Measurements from ENCODE around the gene ZNF860. TPM values are rescaled to one million over a fixed set of nuclear protein-coding genes. Genes with fewer than 3 reads are reported as not detected.

ZNF860 gene
- 0.33 TPM for total RNA-seq (2013)
- polyA plus RNA-seq = not detected
- 0.56 TPM in 1 of 2 replicates, not detected in the other for polyA minus RNA-seq
- 0 to 0.92 (median 0.12) reads per million in 11 experiments for total RNA-seq

- Histone ChIP-seq H3K9ac (ENCODE audit: insufficient read depth, low read length, poor library complexity, severe bottlenecking) (peak within 1 kb of the TSS; percentile 50), H3K27me3 (ENCODE audit: control insufficient read depth in 2 of 2, insufficient read depth in 2 of 2, low read length in 2 of 2) (peaks cover 45 to 57% of the 10 kb centered on the region in 2 donors), H3K79me2 (ENCODE audit: insufficient read depth, low read length) (no peaks in the 10 kb centered on the region), H3K27ac (ENCODE audit: low read depth in 1 of 2, low read length in 2 of 2) (no peak within 1 kb of the TSS), H3K4me3 (replicated peaks in 1 of 3; ENCODE audit: low read depth in 2 of 3, low read length in 3 of 3) (peak within 1 kb of the TSS; percentile 10 to 76 (median 48)), H3K4me2 (replicated peaks; ENCODE audit: extremely low read depth, low read length, poor library complexity, severe bottlenecking) (peak within 1 kb of the TSS; percentile 85), H2AFZ (ENCODE audit: insufficient read depth, low read depth, low read length, poor library complexity, severe bottlenecking) (peak within 1 kb of the TSS; percentile 74), H3K36me3 (replicated peaks in 1 of 2; ENCODE audit: control insufficient read depth in 1 of 2, insufficient read depth in 2 of 2, low read length in 2 of 2) (no peaks in the 10 kb centered on the region), H4K20me1 (ENCODE audit: insufficient read depth, low read length) (no peaks in the 10 kb centered on the region), H3K9me3 (replicated peaks in 1 of 2; ENCODE audit: control insufficient read depth in 1 of 2, insufficient read depth in 1 of 2, low read length in 2 of 2) (peaks cover 0 to 10% of the 10 kb centered on the region in 2 donors), H3K4me1 (ENCODE audit: control insufficient read depth in 1 of 2, insufficient read depth in 2 of 2, low read length in 2 of 2) (peaks cover 25 to 29% of the 10 kb centered on the region in 2 donors)
- no peak for TF ChIP-seq CTCF (IDR thresholded peaks at IDR 0.05)
- Mint-ChIP-seq H3K4me3 (peak within 1 kb of the TSS; percentile 80 to 91), H3K27ac (peak within 1 kb of the TSS in 1 of 7 donors; percentile 15), H3K36me3 (peaks cover 0 to 6% of the 10 kb centered on the region in 2 donors), H3K27me3 (ENCODE audit: low read depth in 3 of 3) (peaks cover 52 to 65% (median 60%) of the 10 kb centered on the region in 3 donors), H3K4me1 (peaks cover 29% of the 10 kb centered on the region), H3K9me3 (peaks cover 0 to 16% (median 6%) of the 10 kb centered on the region in 7 donors)
- intact Hi-C loops (cut with micrococcal nuclease) = no loop called here
- DNase-seq = peak; percentile 6 to 30 (median 16)
- 7% methylated on average over 54 of the region's 65 CpGs for WGBS (ENCODE audit: insufficient coverage)
Measured at GRCh38 chr3:31981206-31982181, at the start of gene ZNF860, which contains the start of gene OSBPL10. Gene ZNF860 (plus strand): TSS chr3:31981750. CDS start chr3:31989080, 7,330 bp downstream. Gene OSBPL10 (minus strand): TSS chr3:31981262. CDS start chr3:31981179, 83 bp downstream.

- H3K36me3 Mint-ChIP-seq = no peaks in the 10 kb centered on the region
- H3K36me3 ChIP-seq (replicated peaks in 1 of 2; ENCODE audit: control insufficient read depth in 1 of 2, insufficient read depth in 2 of 2, low read length in 2 of 2) = no peaks in the 10 kb centered on the region
- H3K4me3 ChIP-seq (replicated peaks in 1 of 3; ENCODE audit: low read depth in 2 of 3, low read length in 3 of 3) = no peak overlapping the region
- no peak overlapping the region for H3K4me3 Mint-ChIP-seq
- H3K27ac ChIP-seq (ENCODE audit: low read depth in 1 of 2, low read length in 2 of 2) = no peak overlapping the region
- H3K79me2 ChIP-seq (ENCODE audit: insufficient read depth, low read length) = no peaks in the 10 kb centered on the region
- no peak overlapping the region for H3K4me2 ChIP-seq (replicated peaks; ENCODE audit: extremely low read depth, low read length, poor library complexity, severe bottlenecking)
- TF ChIP-seq CTCF (IDR thresholded peaks at IDR 0.05) = no peak
- no peak for DNase-seq
- no peaks in the 10 kb centered on the region for H3K4me1 Mint-ChIP-seq
- no peaks in the 10 kb centered on the region for H4K20me1 ChIP-seq (ENCODE audit: insufficient read depth, low read length)
- H2AFZ ChIP-seq (ENCODE audit: insufficient read depth, low read depth, low read length, poor library complexity, severe bottlenecking) = no peak overlapping the region
- H3K4me1 ChIP-seq (ENCODE audit: control insufficient read depth in 1 of 2, insufficient read depth in 2 of 2, low read length in 2 of 2) = no peaks in the 10 kb centered on the region
- intact Hi-C loops (cut with micrococcal nuclease) = no loop called here
- no peak overlapping the region for H3K9ac ChIP-seq (ENCODE audit: insufficient read depth, low read length, poor library complexity, severe bottlenecking)
- peaks cover 0 to 3% (median 0%) of the 10 kb centered on the region in 7 donors for H3K9me3 Mint-ChIP-seq
- 43% methylated on average over 1 of the region's 3 CpGs for WGBS (ENCODE audit: insufficient coverage)
- H3K9me3 ChIP-seq (replicated peaks in 1 of 2; ENCODE audit: control insufficient read depth in 1 of 2, insufficient read depth in 1 of 2, low read length in 2 of 2) = no peaks in the 10 kb centered on the region
- no peak overlapping the region for H3K27ac Mint-ChIP-seq
- peaks cover 2 to 4% (median 4%) of the 10 kb centered on the region in 3 donors for H3K27me3 Mint-ChIP-seq (ENCODE audit: low read depth in 3 of 3)
- H3K27me3 ChIP-seq (ENCODE audit: control insufficient read depth in 2 of 2, insufficient read depth in 2 of 2, low read length in 2 of 2) = no peaks in the 10 kb centered on the region
Measured at GRCh38 chr3:31932990-31933389, 48.6 kb upstream of the ZNF860 start.

Measured in CD14-positive monocyte (primary cell).